HG02571 (cell line): ENCODE results near the gene GPR32.
"Not testable (repeated sequence)": the region's sequence is repeated elsewhere in the genome, so short reads cannot be mapped to it uniquely, and the experiment has no call there.

ENCODE experiments used
- ATAC-seq: cut with Tn5 transposase; IDR thresholded peaks from one replicate; pipeline ENCODE4 v1.9.1; 2021; ENCODE audit warnings: mild to moderate bottlenecking, moderate library complexity; ENCODE audit not compliant: unreplicated experiment

Gene GPR32

DNA sequence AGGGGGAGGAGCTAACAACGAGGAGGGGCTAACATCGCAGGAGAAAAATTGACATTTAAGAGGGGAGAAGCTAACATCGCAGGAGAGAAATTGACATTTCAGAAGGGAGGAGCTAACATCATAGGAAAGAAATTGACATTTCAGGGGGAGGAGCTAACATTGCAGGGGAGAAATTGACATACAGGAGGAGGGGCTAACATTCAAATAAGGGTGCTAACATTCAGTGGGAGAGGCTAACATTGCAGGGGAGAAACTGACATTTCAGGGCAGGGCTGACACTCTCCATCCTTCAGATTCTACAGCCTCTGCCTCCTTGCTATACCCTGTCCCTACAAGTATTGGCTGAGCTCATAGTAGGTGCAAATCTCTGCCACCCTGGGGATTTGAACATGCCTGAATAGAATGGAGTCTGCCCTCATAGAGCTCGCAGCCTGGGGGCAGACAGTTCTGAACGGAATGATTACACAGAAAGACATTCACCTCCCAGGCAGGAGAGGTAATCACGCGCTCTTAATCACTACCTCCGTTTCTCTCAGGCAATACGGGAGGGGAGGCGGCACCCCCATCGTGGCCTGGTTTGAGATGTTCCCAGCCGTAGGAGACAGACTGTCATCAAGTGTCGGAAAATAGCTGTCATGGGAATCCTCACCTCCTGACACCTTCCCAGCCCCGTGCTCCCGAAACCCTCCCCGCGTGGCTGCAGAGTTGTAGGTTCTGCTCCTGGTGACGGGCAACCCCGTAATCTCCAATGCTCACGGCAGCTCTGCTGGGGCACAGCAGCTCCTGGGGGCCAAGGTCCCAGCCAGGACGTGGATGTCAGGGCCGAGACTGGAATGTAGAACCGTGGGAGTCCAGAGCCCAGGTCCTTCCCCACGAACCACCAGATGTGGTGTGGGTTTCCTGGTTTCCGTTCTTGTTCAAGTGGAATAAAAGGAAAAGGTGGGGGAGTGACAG is 9.5 kb downstream of the GPR32 start:
- no peak for ATAC-seq

DNA sequence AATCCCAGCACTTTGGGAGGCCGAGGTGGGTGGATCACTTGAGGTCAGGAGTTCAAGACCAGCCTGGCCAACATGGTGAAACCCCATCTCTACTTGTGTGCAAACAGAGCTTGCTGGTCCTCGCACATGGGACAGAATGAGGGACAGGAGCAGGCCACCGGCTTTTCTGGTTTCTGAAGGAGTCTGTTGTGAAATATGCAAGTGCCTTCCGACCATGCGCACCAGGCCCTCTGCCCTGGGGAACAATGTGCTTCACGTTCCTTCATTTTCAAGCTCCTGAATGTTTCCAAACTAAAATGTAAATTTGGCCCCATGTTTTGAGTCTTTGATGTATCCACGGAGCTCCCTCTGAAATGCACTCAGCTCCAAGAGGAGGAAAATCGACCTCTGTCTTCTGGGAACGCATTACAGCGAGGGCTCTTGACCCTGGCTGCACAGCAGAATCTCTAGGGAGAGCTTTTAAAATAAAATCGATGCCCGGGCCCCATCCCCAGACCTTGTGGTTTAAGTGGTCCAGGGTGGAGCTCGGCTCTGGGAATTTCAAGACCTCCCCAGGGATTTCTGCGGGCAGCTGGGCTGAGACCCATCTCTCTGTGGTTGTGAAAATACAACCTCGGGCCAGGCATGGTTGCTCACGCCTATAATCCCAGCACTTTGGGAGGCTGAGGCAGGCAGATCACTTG is 10.6 kb downstream of the GPR32 start:
- no peak for ATAC-seq

DNA sequence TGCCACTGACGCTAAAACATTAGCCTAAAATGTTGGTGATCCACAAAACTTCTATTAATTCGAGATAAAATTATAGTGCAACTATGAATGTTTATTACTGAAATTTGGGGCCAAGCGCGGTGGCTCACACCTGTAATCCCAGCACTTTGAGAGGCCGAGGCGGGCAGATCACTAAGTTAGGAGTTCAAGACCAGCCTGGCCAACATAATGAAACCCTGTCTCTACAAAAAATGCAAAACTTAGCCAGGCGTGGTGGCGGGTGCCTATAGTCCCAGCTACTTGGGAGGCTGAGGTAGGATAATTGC is 13.5 kb downstream of the GPR32 start:
- ATAC-seq, result not testable (repeated sequence)

DNA sequence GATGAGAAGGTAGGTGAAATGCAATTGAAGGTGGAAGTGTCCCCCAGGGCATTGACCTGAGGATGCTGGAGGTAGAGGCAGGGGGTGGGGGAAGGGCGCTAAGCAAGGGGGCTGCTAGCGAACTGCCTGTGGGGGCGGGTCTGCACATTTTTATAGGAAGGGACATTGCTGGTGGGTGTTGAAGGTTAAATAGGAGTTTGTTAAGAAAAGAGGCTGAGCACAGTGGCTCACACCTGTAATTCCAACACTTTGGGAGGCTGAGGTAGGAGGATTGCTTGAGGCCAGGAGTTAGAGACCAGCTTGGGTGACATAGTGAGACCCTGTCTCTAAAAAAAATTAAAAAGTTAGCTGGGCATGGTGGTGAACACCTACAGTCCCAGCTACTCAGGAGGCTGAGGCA is 14.4 kb downstream of the GPR32 start:
- ATAC-seq, result no peak

DNA sequence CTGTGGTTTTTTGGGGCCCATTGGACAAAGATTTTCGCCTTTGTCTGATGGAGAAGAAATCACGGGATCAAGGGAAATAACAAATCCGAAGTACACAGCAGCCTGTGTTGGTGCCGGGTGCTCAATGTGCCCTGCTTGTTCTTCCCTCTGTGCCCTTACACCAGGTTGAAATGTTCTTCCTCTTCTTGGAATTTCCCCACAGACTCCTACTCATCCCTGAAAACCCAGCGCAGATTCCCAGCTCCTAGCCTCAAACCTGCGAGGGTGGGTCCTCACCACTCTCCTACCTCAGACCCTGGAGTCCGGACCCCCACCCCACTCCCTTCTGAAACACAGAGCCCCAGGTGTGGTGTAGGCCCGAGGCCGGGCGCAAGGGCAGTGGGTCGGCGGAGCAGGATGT is 15.1 kb downstream of the GPR32 start:
- no peak for ATAC-seq

DNA sequence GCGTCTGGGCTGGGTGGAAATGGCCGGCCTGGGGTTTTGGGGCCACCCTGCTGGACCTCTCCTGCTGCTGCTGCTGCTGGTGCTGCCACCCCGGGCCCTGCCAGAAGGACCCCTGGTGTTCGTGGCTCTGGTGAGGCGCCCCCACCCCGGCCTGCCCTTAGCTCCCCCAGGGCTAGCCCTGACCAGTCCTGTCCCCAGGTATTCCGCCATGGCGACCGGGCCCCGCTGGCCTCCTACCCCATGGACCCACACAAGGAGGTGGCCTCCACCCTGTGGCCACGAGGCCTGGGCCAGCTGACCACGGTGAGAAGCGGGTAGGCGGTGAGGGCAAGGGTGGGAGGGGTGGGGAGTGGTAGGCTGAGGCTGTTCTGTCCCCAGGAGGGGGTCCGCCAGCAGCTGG is 20.1 kb downstream of the GPR32 start, which contains the start of gene ACP4:
ACP4 (plus strand) TSS at position 20 of the 400 bp plus-strand sequence; CDS start at position 20, 0 bp downstream.
- ATAC-seq, result no peak

DNA sequence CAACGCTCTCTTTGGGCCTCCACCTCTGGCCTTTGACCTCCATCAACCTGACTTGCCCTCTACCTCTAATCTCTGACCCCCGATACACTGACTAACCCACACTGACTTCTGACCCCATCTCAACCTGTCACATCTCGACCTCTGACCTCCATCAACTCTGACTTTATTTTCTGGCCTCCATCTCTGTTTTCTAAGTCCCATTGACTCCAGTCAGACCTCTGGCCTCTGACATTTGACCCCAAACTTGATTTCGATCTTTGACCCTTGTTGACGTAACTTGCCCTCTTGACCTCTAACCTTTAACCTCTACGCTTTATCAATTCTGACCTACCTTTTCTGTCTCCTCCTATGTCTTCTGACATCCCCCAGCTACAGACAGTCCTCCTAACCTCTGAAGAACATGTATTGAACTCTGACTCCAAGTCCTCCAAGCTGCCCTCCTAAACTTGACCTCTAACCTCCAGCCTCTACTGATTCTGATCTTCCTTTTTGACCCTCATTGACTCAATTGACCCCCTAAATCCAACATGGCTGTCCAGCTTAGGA is 20.7 kb downstream of the GPR32 start:
- ATAC-seq, result no peak

DNA sequence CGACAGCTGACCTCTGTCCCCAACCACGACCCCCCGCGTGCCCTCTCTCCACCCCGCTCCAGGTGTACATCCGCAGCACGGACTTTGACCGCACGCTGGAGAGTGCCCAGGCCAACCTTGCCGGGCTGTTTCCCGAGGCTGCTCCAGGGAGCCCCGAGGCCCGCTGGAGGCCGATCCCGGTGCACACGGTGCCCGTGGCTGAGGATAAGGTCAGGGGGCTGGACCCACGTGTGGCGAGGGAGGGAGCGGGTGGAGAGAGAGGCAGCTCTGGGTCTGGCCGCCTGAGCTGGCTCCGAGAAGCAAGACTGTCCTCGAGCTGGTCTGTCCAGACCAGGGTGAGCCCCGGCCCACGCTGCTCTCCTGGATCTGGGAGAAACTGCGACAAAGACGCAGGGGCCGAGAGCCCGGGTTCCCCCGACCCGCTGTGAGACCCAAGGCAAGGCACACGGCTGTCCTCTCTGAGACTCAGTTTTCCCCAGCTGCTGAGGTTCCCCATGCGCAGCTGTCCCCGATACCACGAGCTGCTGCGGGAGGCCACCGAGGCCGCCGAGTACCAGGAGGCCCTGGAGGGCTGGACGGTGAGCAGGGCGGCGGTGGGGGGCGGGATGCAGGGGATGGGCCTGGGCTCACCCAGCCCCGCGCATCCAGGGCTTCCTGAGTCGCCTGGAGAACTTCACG is 21.5 kb downstream of the GPR32 start:
- ATAC-seq, result no peak

DNA sequence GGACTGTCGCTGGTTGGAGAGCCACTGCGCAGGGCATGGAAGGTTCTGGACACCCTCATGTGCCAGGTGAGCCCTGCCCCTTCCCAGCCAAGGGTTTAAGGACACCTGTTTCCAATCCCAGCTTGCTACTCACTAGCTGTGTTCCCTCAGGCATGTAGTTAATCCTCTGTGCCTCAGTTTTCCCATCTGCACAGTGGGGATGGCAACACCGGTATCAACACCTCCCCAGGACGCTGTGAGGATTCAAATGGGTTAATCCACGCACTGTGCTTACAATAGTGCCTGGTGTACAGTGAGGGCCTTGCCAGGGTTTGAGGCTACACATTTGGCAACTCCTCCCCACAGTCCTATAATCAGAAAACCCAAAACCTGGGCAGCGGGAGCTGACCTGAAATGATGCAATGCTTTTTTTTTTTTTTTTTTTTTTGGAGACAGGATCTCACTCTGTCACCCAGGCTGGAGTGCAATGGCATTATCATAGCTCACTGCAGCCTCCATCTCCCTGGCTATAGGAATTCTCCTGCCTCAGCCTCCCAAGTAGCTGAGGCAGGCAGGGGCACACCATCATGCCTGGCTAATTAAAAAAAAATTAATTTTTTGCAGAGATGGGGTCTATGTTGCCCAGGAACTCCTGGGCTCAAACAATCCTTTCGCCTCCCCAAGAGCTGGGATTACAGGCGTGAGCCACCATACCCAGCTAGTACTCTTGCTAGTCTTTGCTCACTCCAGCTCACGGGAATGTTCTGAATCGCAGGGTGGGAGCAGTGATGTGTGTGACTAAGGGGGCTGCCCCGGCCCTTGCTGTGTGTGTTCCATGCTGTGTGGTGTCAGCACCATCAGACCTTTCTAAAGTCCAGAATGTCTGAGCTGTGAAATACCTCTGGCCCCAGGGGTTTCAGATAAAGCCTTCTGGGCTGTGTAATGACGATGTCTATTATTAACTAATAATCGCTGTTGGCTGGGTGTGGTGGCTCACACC is 22.3 kb downstream of the GPR32 start:
- ATAC-seq, result no peak

DNA sequence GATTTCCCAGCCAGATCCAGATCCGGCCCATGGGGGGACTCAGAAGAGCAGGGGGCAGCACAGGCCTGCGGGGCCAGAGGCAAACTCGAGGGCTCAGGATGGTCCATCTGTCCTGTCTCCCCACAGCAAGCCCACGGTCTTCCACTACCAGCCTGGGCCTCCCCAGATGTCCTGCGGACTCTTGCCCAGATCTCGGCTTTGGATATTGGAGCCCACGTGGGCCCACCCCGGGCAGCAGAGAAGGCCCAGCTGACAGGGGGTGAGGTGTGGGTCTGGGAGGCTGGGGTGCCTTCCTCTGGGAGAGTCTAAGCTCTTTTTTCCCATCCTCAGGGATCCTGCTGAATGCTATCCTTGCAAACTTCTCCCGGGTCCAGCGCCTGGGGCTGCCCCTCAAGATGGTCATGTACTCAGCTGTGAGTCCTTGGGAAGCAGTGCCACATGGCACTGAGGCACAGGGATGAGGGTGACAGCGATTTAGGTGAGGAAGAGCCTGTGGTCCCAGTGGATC is 23.3 kb downstream of the GPR32 start:
- no peak for ATAC-seq

DNA sequence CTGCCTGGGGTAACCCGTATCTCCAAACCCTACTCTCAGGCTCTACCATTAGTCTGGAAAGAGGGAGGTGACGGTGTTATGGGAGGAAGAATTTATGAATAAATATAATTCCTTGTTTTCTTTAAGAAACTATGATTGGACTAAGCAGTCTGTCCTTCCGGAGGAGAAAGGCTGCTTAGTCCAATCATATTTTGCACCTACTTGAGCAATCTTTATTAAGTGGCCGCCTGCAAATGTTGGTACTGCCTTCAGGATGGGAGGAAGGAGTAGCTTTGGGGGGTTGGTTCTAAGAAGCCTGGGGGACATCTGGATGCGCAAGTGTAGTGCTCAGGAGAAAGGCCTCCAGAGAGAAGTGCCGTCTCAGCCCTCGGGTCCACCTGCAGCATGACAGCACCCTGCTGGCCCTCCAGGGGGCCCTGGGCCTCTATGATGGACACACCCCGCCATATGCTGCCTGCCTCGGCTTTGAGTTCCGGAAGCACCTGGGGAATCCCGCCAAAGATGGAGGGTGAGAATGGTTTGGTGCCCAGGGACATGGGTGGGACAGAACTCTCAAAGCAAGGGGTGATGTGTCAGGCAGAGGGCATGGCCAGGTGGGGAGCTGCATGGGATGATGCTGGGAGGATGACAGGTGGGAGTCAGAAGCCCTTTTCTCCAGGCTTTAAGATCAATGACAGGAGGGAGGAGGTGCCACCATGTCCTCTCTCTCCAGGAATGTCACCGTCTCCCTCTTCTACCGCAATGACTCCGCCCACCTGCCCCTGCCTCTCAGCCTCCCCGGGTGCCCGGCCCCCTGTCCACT is 24.0 kb downstream of the GPR32 start:
- ATAC-seq, result no peak

DNA sequence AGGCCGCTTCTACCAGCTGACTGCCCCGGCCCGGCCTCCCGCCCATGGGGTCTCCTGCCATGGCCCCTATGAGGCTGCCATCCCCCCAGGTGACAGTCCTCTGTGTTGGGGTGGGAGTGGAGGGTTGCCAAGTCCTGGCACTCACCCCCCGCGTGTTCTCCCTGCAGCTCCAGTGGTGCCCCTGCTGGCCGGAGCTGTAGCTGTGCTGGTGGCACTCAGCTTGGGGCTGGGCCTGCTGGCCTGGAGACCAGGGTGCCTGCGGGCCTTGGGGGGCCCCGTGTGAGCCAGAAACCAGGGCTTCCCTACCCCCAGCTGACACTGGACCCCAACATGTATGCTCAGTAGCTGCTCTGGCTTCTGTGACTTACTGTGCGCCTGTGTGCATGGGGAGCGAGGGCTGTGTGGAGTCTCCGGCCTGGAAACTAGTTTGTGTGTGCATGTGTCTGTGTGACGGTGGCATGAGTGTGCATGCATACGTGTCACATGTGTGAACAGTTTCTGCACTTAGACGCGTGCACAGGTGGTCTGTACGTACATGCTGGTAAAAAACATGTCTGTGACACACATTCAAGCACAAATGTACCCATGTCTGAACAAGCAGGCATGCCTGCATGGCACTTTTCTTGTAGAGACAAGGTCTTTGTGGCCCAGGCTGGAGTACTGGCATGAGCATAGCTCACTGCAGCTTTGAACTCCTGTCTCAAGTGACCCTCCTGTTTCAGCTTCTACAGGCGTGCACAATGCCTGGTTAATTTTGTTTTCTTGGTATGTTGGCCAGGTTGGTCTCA is 24.8 kb downstream of the GPR32 start:
- ATAC-seq, result no peak

DNA sequence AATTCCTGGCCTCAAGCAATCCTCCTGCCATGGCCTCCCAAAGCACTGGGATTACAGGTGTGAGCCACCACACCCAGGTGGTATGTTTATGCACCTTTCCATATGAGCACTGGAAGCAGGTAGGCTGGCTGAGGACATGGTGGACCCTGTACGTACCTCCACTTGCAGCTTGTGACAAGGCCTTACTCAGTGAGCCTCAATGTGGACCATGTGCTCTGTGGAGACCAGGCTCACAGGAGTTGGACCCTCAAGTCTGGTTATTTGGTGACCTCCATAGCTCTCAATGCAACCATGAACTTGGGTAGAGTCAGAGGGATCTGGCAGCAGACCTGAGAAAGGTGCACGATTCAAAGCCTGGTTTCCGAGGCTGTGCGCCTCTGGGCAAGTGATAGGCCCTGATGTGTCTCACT is 25.4 kb downstream of the GPR32 start:
- no peak for ATAC-seq

DNA sequence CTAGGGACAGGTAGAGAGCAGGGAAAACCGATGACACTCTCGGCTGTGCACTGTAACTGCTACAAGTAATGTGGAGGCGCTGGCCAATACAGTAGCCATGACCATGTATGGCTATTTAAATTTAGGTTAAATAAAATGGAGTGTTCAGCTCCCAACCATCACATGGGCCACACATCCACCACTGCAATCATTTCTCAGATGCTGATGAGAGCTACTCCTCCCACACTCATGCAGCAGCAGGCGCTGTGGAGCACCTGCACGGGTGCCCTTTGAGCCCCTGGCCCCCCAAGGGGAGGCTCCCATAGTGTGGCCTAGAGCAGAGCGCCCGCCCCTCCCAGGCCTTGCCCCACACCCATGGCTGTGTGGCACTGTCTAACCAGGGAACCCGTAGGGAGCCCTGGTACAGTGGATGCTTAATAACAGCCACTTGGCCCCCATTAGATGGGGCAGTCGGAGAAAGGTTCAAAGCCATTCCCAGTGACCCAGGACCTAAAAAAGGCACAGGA is 25.9 kb downstream of the GPR32 start:
- no peak for ATAC-seq

DNA sequence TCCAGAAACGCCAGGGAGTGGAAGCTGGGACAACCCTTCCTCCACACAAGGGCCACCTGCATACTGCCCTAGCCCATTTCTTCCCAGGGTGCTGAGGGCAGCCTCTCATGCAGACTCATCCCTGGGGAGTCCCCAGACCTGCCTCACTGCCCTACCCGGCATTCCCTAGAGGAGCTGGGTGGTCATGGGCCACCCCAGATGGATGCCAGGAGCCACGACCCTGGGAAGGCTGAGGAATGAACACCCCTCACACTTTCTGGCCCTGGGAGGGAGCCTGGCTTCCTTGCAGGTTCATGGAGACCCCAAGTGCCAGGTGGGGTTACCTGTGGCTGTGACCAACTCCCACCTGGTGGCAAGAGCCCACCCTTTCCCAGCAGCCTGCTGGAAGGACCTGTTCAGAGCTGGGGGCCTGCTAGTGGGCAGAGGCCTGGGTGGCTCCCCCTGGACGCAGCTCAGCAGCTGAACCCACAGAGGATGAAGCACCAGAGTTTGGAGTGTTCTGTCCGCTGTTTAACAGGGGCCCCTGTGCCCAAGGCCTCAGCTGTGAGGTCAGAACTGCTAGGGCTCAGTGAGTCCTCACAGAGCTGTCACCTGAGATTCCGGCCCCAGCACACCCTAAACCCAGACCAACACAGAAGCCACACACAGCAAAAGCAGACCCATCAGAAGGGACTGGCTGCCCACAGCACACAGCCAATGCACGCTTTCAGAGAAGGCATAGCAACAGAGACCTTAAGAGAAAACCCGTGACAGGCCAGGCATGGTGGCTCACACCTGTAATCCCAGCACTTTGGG is 26.6 kb downstream of the GPR32 start:
- no peak for ATAC-seq

DNA sequence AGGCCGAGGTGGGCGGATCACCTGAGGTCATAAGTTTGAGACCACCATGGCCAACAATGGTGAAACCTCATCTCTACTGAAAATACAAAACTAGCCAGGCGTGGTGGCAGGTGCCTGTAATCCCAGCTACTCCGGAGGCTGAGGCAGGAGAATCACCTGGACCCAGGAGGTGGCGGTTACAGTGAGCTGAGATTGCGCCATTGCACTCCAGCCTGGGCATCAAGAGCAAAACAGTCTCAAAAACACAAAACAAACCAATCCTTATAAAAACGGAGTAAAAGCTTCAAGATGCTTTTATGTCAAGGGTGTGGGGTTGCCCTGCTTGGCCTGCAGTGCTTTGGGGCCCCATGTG is 27.1 kb downstream of the GPR32 start:
- ATAC-seq, result no peak
